Stimulated activated CD8-positive, alpha-beta memory T cell treated with anti-CD3 and anti-CD28 coated beads, Interleukin-12 subunit alpha, Interleukin-12 subunit beta, amount 100 ng/mL, for 24 hours (primary cell): Measurements from ENCODE around the gene WFIKKN1.
A peak's percentile ranks its signal among the peaks of the same experiment; 100 is the strongest.

Experiments used
- DNase-seq: peaks from one replicate; pipeline ENCODE4 v3.0.0-alpha.2; 2020; ENCODE audit errors: extremely low read depth

WFIKKN1 gene

DNA sequence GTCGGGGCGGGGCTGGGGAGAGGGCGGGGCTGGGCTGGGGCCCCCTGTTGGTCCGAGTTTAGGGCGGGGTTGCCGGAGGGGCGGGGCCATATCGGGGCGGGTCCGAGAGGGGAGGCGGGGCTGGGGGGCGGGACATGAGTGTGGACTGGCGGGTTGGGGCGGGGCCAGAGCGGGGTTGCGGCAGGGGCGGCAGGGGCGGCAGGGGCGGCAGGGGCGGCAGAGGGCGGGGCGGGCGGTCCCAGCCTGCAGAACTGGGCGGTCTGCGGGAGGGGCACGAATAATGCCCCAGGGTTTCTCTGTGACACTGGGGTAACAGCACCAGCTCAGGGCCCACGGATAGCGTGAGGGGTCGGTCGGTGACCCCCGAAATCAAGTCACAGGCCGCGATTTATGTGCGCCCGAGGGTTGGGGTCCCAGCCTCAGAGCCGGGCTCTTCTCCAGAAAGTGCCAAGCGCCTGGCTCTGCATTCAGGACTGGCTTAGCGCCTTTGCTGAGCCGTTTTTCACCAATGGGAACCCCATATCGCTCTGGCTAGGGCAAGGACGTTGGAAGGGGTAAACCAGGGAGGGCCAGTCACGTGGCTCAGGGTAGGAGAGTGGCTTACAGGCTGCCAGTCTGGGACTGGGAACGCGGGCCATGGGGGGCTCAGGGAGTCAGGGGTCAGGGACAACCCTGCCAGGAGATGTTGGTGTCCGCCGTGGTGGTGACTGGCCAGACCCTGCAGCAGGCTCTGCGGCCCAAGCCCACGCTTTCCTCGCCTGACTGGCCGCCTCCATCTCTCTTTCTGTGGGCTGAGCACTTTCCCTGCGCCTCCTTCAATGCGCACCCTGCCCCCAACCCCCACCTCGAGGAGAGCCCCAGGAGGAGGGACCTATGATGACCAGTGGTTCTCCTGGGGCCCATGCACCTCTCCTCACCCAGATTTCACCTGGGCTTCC lies 6.6 kb downstream of the WFIKKN1 start:
- DNase-seq = peak; percentile 74

DNA sequence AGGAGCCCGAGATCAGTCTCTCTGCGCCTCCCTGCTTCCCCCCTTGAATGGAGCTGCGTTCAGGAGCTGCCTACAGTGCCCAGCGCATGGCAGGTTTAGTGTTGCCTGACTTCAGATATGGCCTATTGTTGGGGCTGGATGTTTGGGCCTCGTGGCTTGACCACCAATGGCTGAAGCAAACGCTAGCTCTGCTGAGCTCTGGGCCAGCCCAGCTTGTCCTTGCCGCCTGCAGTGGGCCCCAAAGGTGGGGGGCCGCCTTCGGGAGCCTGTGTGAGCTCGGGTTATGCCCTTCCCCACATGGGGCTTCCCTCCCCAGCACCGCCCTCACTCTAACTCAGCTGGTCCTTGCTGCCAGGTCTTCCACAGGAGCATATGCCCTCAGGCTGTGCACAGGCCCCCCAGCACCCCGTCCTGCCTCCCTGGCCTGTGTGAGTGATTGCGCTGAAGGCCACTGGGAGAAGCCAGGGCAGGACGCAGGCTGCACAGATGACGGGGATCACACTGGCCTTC lies 7.3 kb downstream of the WFIKKN1 start:
- DNase-seq = no peak

DNA sequence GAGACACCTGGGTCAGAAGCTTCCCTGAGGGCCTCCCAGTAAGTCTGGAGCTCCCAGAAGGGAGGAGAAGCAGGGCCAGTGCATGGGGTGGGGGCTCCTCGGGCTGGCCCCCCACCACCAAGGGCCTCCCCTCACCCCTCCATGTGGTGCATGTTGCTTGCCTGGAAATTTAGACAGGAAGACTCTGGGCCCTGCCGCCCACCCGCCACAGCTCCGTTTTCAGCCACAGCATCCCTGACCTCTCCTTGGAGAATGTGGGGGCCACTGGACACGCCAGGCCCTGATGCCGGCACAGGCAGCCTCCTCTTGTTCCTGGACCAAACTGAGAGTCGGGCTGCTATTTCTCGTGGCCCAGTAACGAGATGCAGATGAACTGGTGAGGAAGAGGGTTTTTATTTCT lies 8.1 kb downstream of the WFIKKN1 start:
- DNase-seq = no peak

DNA sequence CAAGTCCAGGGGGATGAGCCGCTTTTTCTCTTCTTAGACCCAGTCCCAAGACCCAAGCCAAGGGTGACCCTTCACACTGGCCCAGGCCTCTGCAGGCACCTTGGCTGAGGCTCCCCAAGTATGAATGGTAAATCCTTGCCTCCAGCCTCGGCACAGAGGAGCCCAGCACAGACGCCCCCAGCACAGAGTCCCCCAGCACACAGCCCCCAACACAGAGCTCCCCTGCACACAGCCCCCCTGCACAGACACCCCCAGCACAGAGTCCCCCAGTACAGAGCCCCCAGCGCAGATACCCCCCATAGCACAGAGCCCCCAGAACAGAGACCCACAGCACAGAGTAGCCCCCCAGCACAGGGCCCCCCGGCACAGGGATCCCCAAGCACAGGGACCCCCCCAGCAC lies 9.8 kb downstream of the WFIKKN1 start:
- no peak for DNase-seq

DNA sequence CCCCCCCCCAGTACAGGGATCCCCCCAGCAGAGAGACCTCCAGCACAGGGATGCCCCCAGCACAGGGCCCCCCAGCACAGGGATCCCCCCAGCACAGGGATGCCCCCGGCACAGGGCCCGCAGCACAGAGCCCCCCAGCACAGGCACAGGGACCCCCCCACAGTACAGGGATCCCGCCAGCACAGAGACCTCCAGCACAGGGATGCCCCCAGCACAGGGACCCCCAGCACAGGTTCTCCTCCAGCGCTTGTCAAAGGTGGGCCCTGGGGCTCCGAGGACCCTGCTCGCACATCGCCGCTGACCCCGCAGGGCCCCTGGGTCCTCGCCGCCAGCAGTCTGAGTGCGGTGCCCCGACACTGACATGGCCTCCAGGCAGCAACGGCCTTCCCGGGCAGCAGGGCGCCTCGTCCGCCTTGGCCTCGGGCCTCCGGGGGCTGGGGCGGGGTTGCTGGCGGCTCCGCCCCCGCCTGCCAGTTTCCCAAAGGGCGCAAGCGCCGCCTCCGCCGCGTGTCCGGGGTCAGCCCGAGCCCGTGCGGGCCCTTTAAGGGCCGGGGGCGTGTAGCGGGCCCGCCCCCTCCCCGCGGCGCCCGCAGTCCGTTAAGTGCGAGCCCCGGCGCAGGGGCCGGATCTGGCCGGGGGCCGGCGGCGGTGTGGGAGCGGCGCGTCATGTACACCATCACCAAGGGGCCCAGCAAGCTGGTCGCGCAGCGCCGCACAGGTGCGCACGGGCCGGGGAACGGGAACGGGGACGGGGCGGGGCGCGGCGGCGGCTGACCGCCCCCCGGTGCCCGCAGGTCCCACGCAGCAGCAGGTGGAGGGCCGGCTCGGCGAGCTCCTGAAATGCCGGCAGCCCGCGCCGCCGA lies 10.8 kb downstream of the WFIKKN1 start, which contains the start of gene MCRIP2:
Gene MCRIP2, plus strand, starts transcription at position 503 of the 863 bp plus-strand sequence. Its CDS starts 164 bp downstream, at position 667.
- DNase-seq = peak; percentile 52

DNA sequence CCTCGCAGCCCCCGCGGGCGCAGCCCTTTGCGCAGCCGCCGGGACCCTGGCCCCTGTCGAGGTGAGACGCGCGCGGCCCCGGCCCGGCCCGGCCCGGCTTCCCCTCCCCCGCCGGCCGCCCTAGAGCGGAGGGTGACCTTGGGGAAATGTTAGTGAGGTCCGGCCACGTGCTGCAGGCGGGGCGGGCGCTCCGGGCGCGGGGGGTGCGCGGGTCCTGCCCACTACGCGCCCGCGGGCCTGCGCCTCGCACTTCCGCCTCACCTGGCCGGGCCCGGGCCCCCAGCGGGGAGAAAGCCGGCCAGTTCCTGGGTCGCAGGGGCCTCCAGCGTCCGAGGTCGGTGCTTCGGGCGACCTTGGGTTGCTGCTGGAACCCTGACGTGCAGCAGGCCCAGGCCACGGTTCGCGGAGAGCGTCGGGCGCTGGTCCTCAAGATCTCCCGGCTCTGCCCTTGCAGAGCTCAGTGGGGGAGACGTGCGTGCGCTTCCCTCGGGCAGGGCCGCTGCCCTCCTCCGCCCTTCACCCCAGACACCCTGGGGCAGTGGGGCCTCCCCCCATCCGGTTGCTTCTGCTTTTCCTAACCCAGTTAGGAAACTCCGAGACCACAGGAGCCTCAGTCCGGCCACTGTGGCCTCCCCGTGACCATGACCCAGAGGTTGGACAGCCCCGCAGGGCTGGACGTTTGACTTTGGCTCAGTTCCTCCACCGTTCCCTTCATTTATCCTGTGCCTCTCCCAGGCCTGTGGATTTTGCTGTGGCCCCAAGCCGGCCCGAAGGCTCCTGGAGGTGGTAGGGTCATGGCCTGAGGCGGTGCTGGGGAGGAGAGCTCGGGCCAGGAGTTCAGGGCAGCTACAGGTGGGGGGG lies 11.6 kb downstream of the WFIKKN1 start:
- no peak for DNase-seq

DNA sequence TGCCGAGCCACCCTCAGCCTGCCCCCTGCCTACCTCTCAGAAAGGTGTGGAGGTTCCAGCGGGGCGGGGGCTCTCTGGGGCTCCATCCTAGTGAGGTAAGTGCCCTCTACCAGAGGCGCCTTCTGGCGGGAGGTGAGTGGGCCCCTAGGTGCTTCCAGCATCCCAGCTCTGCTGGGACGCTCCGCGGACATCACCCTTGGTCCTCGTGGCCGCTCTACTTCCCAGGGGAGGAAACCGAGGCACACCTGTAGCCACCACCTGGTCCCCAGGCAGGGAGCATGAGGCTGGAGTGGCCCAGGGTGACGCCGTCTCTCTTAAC lies 12.2 kb downstream of the WFIKKN1 start:
- no peak for DNase-seq

DNA sequence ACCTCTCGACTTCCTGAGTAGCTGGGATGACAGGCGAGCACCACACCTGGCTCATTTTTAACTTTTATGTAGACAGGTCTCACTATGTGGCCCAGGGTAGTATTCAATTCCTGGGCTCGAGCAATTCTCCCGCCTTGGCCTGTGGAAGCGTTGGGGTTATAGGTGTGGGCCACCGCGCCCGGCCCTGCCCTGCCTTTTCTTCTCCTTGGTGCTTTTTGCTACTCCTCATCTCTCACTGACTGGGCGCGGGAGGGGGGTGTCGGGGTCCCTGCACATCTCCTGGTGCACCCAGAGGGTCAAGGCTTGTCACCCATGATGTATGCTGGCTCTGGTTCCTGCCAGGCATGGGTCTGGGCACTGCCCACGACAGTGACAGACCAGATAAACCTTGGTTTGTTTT lies 13.8 kb downstream of the WFIKKN1 start:
- no peak for DNase-seq

DNA sequence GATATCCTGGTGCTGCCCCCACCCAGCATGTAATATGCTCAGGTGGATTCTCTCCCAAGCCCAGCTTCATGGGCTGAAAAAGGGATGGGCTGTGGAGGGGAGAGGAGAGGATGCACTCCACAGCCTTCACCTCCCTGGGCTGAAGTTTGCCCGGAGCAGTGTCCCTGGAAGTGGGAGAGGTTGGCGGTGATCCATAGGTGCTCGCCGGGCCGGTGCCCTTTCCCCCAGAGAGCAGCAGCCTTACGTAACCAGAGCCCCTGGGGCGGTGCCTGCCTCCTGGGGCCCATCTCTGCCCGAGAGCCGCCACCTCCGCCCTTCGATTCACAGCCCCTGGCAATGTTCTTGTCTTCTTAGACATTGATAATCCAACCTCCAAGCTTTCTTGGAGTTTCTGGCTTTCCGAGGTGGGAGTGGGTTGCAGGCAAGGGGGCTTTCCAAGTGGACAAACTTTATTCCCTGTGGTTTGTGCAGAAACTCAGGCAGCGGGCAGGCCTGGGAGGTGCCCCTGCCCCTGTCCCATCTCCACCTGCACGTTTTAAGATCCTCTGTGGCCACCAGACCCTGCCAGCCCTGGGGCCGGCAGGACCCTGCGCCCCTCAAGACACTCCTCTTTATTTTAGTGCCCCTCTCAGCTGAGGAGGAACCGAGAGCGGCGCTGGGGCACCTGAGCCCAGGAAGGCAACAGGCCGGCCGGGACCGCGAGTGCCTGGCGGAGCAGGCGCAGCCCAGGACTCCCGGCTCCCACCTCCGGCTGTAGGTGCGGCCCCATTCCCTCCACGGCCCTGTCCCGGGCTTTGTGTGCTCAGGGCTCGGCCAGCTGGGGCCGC lies 15.3 kb downstream of the WFIKKN1 start:
- DNase-seq = no peak

DNA sequence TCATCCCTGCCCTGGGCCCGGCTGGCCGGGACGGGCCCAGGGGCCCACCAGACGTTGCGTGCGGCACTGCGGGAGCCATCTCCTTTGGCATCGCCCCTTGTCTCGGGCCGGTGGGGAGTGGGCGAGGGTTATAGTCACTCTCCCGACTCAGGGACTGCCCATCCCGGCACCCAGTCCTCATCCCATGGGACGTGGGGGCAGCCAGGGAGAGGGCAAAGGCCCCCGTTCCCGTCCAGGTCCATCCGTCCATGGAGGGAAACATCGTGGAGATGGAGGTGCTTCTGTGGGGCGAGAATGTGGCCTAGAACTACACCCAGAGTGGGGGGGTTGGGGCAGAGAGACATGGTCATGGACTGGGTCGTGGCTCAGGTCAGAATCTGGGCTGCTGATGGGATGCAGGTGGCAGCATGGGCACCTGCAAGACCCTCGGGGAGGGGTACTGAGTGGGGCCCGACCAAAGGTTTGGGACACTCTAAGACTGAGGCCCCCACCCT lies 15.9 kb downstream of the WFIKKN1 start:
- no peak for DNase-seq

DNA sequence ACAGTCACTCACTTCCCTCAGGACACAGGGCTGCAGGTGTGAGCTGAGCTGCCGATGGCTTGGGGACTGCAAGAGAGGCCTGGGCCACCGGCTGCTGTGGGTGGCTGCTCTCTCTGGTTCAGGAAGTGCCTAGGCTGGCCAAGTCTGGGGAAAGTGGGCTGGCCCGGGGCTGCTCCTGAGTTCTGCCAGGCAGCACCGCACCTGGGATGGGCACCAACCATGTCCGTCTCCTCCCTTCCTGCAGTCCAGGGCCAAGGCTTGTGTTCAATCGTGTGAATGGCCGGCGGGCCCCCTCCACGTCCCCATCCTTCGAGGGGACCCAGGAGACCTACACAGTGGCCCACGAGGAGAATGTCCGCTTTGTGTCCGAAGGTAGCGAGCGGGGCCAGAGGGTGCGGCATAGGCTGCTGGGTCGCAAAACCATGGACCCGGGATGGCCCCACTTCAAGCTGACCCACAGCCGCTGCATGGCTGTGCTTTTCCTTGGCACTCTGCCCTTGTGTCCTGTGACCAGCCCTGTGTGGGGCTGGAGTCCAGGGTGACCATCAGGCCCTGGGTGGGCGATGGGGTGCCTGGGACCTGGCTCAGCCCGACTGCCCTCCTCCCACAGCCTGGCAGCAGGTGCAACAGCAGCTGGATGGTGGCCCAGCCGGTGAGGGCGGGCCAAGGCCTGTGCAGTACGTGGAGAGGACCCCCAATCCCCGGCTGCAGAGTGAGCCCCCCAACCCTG lies 16.6 kb downstream of the WFIKKN1 start:
- DNase-seq = no peak

DNA sequence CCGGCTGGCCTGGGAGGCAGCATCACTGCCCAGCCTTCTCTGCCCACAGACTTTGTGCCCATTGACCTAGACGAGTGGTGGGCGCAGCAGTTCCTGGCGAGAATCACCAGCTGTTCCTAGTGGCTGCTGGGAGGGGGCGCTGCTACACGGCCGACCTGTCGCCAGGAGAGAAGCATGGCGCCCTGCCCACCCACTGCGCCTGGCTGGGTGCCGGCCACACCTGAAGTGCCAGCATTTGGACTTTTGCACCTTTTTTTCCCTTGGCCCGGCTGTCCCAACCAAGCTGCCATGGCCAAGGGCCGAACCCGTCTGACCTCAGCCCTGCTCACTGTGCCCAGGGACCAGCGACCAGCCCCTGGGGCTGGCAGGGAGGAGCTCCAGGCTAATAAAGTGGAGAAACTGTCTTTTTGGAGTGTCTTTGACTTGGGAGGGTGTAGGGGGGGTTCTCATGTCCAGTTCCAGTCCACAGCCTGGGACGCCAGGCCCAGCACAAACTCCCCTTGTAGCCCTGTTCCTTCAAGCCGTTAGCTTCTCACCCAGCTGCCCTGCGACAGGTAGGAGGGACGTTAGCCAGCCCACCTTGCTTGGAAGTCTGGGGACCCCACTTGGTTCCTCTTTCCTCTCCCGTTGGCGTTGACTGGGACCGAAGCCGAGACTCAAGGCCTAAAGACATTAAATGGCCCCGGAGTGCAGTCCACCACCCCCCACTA lies 17.4 kb downstream of the WFIKKN1 start:
- no peak for DNase-seq

DNA sequence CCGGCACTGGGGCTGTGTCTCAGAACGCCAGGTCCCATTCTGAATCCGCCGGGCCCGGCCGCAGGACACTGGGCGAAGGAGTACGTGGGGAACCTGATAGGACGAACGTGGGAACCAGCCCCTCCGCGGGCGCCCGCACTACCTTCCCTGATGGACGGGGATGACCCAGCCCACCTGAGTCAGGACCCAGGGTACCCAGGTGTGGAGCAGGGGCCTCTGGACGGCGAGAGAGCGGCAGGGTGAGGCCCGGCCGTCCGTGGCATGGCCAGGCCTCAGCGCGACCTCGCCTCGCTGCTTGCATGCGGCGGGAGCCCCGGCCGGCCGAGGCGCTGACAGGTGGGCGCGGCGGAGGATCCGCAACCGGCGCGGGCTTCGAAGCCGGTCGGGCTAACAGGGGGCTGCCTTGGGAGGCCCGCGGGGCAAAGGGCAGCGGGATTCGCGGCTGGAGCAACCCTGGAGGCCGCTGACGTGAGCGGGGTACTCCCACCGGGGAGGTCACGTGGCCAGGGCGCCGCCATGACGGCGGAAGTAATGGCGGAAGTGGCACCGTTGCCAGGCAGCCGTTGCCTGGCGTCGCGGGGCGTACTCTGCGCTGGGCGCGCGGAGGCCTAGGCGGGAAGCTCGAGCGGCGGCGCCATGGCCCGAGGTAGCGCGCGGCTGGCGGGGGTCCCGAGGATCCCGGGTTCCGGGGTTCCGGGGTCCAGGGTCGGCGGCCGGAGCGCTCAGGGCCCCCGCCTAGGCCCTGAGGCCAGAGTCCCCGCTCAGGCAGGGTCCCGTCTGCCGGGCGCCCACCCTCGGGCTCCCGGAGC lies 18.2 kb downstream of the WFIKKN1 start, which contains the start of gene WDR90:
Gene WDR90, plus strand, starts transcription at position 585 of the 809 bp plus-strand sequence. Its CDS starts 52 bp downstream, at position 637.
- DNase-seq = peak; percentile 90

DNA sequence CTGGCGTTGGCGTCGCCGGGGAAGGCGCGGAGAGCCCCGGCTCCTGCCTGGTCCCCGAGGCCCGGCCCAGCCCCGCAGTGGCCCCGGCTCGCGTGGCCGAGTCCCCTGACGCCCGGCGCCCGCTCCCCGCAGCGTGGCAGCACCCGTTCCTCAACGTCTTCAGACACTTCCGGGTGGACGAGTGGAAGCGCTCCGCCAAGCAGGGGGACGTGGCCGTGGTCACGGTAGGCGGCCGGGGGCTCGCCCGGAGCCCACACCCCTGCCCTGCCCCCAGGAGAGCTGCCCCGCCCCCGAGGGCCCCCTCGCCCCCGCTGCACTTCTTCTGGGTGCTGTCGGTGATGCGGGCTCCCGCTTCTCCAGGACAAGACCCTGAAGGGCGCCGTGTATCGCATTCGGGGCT lies 18.8 kb downstream of the WFIKKN1 start:
- no peak for DNase-seq

DNA sequence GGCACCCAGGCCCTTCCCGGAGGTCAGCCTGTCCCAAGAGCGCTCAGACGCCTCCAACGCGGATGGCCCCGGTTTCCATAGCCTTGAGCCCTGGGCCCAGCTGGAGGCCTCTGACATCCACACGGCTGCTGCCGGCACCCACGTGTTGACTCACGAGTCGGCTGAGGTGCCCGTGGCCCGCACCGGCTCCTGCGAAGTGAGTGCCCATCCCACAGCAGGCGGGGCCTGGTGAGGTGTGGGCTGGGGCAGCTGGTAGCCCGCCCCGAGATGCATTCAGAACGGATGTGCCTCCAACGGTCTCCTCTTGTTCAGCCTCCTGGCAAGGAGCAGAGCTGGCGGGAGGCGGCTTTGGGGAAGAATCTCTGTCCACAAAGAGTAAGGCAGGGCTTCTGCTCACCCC lies 21.1 kb downstream of the WFIKKN1 start:
- no peak for DNase-seq

DNA sequence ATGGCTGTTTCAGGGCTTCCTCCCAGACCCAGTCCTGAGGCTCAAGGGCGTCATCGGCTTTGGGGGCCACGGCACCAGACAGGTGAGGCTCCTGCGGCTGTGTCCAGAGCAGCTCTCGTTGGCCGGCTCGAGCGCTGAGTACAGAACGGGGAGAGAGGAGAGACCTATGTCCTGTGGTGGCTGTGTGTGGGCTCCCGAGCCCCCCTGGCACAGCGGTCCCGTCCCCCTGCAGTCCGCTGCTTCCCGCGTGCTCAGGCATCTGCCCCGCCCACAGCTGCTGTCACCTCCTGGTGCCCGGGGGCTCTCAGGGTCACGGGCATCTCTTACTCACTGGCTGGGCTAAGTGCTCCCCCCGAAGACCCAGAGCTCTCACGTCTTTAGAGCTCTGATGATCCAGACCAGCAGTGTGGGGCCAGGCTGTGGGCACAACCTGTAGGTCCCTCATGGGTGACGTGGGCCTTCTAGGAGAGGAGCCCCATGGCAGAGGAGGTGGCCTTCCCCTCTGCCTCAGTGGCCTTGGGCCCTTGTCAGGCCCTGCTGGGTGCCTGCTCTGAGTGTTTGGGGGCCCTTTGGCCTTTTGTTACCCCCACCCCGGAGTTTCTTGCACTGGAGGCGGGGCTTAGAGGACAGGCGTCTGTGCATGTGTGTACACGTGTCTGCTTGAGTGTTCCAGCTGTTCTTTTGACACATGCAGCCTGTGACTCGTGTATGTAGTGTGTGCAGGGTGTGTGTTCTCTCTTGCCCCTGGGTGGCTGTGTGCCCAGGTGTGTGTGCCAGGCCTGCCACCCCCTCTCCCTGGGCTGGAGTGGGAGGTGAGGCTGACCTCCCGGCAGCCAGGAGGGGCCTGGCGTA lies 21.9 kb downstream of the WFIKKN1 start:
- DNase-seq = no peak

DNA sequence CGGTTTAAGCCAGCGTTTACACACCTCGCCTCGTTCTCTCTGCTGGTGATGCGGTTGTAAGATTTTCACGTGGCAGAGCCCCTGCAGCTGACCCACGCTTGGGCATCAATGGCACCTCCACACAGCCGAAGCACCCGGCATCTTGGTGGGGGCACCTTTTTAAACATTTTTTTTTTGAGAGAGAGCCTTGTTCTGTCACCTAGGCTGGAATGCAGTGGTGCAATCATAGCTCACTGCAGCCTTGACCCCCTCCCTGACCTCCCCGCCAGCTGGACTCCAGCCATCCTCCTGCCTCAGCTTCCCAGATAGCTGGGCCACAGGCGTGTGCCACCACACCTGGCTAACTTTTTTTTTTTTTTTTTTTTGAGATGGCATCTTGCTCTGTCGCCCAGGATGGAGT lies 23.2 kb downstream of the WFIKKN1 start:
- DNase-seq = no peak
